Suprapubic skin (tissue), 4 donors: ENCODE data around the gene SYK.

Source experiments
- CTCF ChIP-seq, 2 donors: fragments of 200-600 bp in 1 of 2; fragments of 450-650 bp in 1 of 2; sonication (generic) in 1 of 2; IDR thresholded peaks; one replicate each; pipeline ENCODE4 v1.5.1; 2016 to 2019; ENCODE audit warnings: antibody characterized with exemption in 2 of 2, mild to moderate bottlenecking in 1 of 2, moderate library complexity in 1 of 2
- POLR2A ChIP-seq, 2 donors: fragments of 450-650 bp; IDR thresholded peaks; one replicate each; pipeline ENCODE4 v1.6.1; 2017; ENCODE audit warnings: antibody characterized with exemption in 2 of 2, mild to moderate bottlenecking in 2 of 2, moderate library complexity in 2 of 2
- POLR2AphosphoS5 ChIP-seq, 3 donors: sonication (generic); formaldehyde crosslinking; IDR thresholded peaks; one replicate each; pipeline ENCODE4 v1.6.1; 2017; ENCODE audit warnings: antibody characterized with exemption in 3 of 3

DNA sequence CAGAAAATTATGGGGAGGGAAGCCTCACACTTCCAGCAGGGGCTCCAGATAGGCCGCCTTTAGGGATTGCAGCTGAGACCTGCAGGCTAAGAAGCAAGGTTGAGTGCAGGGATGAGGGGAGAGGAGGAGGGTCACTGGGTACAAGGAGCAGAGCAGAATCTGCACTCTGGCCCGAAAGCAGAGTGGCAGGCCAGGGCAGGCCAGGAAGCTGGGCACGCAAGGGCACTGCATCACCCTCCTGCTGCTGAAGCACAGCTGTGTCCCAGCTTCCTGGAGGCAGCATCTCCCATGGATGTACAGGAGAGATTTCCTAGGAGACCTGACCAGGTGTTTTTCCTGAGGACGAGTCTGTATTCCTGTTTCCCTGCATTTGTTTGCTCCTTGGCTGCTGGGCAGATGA, 92.1 kb downstream of the SYK start:
- TF ChIP-seq POLR2AphosphoS5 (IDR thresholded peaks at IDR 0.05) (no peak), POLR2A (IDR thresholded peaks at IDR 0.05) (no peak), CTCF (IDR thresholded peaks at IDR 0.05) (no peak)
